Esophagus muscularis mucosa (tissue), 4 donors: ENCODE measurements around the gene LCE2D. TPM values are rescaled to one million over a fixed set of nuclear protein-coding genes. Genes with fewer than 3 reads are reported as not detected.
"Not testable (repeated sequence)": the region's sequence is repeated elsewhere in the genome, so short reads cannot be mapped to it uniquely, and the experiment has no call there.

Experiments used
- DNase-seq: peaks from one replicate; pipeline ENCODE4 v3.0.0-alpha.2; 2017; ENCODE audit errors: extremely low spot score
- H3K27ac ChIP-seq, 4 donors: fragments of 200-600 bp; sonication (generic); replicated peaks in 1 of 4; 1 replicate in 3 of 4; 2 replicates in 1 of 4; pipeline ENCODE4 v1.5.1; 2016 to 2019; ENCODE audit warnings: mild to moderate bottlenecking in 1 of 4
- H3K27me3 ChIP-seq, 4 donors: fragments of 200-600 bp; sonication (generic); one replicate each; pipeline versions ENCODE4 v1.5.1 to v1.6.0; 2016 to 2019
- H3K36me3 ChIP-seq, 4 donors: fragments of 200-600 bp; sonication (generic); one replicate each; pipeline ENCODE4 v1.5.1; 2016 to 2019
- H3K4me1 ChIP-seq, 4 donors: fragments of 200-600 bp; sonication (generic); one replicate each; pipeline ENCODE4 v1.5.1; 2016 to 2019
- H3K4me3 ChIP-seq, 4 donors: fragments of 200-600 bp; sonication (generic); 1 replicate in 2 of 4; 2 replicates in 2 of 4; pipeline ENCODE4 v1.5.1; 2016 to 2019; ENCODE audit warnings: mild to moderate bottlenecking in 4 of 4, moderate library complexity in 1 of 4
- H3K9me3 ChIP-seq, 4 donors: fragments of 200-600 bp; sonication (generic); 1 replicate in 3 of 4; 2 replicates in 1 of 4; pipeline ENCODE4 v1.5.1; 2016 to 2019
- CTCF ChIP-seq, 3 experiments: fragments of 200-600 bp in 2 of 3; fragments of 450-650 bp in 1 of 3; sonication (generic) in 2 of 3; IDR thresholded peaks; one replicate each; pipeline ENCODE4 v1.5.1; 2017 to 2019; ENCODE audit warnings: antibody characterized with exemption in 3 of 3, mild to moderate bottlenecking in 2 of 3, moderate library complexity in 1 of 3
- EP300 ChIP-seq: sonication (generic); formaldehyde crosslinking; IDR thresholded peaks from one replicate; pipeline ENCODE4 v1.6.1; 2017; ENCODE audit warnings: antibody characterized with exemption
- POLR2A ChIP-seq: fragments of 450-650 bp; IDR thresholded peaks from one replicate; pipeline ENCODE4 v1.6.1; 2017; ENCODE audit warnings: antibody characterized with exemption, moderate library complexity, mild to moderate bottlenecking, low read depth
- POLR2AphosphoS5 ChIP-seq, 2 donors: sonication (generic); formaldehyde crosslinking; IDR thresholded peaks; one replicate each; pipeline ENCODE4 v1.6.1; 2017; ENCODE audit warnings: antibody characterized with exemption in 2 of 2
- WGBS: methylation state at CpG from one replicate; pipeline ENCODE4 v1.1.5; 2018; 5-methylcytosine and 5-hydroxymethylcytosine counted together
- intact Hi-C: fragments of 100-400 bp; cut with DNase I; formaldehyde crosslinking; loops from one replicate; pipeline ENCODE4 v1.15.1; 2023
- total RNA-seq, 4 donors: library from RNA; depleted of rRNA; stranded (reverse); fragments of >200 nt; gene quantifications; one replicate each; pipeline versions ENCODE4 v1.1.0 to v1.2.1, GENCODE V29; 2016

The LCE2D gene
- total RNA-seq, 4 donors from 2014 or later, result not detected

GRCh38 chr1:152667648-152668047 is 4.5 kb downstream of the LCE2D start:
- Histone ChIP-seq H3K27ac (no peak overlapping the region), H3K27me3 (no peaks in the 10 kb centered on the region), H3K9me3 (no peaks in the 10 kb centered on the region), H3K36me3 (no peaks in the 10 kb centered on the region), H3K4me1 (no peaks in the 10 kb centered on the region), H3K4me3 (no peak overlapping the region)
- intact Hi-C loops, result no loop called here
- WGBS, result 94% methylated on average over 4 of the region's 5 CpGs
- TF ChIP-seq CTCF (IDR thresholded peaks at IDR 0.05), result no peak
- DNase-seq, result peak; percentile 26

GRCh38 chr1:152673016-152673415 is 9.8 kb downstream of the LCE2D start:
- Histone ChIP-seq H3K36me3 (no peaks in the 10 kb centered on the region), H3K9me3 (no peaks in the 10 kb centered on the region), H3K27ac (no peak overlapping the region), H3K4me3 (no peak overlapping the region), H3K27me3 (no peaks in the 10 kb centered on the region), H3K4me1 (no peaks in the 10 kb centered on the region)
- TF ChIP-seq CTCF (IDR thresholded peaks at IDR 0.05) (no peak), POLR2AphosphoS5 (IDR thresholded peaks at IDR 0.05) (no peak), EP300 (no peak), POLR2A (no peak)
- 44% methylated on average over 2 of the region's 2 CpGs for WGBS
- intact Hi-C loops, result no loop called here
- DNase-seq, result no peak

- DNase-seq, result peak; percentile 74
- H3K36me3 ChIP-seq, intact Hi-C loops, H3K4me1 ChIP-seq, H3K9me3 ChIP-seq, H3K27ac ChIP-seq, H3K4me3 ChIP-seq, H3K27me3 ChIP-seq: not testable (repeated sequence)
- WGBS, result 88% methylated on average over 1 of the region's 3 CpGs
These were observed 11.8 kb downstream of the LCE2D start, which contains the start of gene LCE2C for GRCh38 chr1:152674983-152675382. Gene LCE2C, plus strand, starts transcription at chr1:152675279. Its CDS starts 737 bp downstream, at chr1:152676016.

DNA sequence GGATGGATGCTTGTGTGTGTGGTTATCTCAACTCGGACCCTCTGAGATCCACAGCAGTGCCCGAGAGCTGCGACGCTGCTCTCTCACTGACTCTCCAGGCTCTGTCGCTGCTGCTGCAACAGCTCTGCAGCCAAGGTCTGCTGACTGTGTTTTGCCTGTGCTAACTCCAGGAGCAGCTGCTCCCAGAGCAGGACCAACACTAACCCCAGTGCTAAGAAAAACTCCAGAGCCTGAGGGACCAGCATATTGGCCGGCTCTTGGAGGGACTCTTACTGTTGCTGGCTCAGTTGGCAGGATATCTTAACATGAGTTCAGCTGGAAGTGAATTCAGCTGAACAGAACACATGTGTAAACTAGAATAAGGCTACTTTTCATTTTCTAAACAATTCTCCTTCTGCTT is 16.3 kb downstream of the LCE2D start:
- DNase-seq, result no peak
- H3K27ac ChIP-seq, result no peak overlapping the region
- no peaks in the 10 kb centered on the region for H3K4me1 ChIP-seq
- H3K9me3 ChIP-seq, result no peaks in the 10 kb centered on the region
- 49% methylated on average over 6 of the region's 6 CpGs for WGBS
- no peak overlapping the region for H3K4me3 ChIP-seq
- no peaks in the 10 kb centered on the region for H3K36me3 ChIP-seq
- TF ChIP-seq EP300, result no peak
- TF ChIP-seq CTCF (IDR thresholded peaks at IDR 0.05), result no peak
- TF ChIP-seq POLR2A, result no peak
- TF ChIP-seq POLR2AphosphoS5 (IDR thresholded peaks at IDR 0.05), result no peak
- intact Hi-C loops, result no loop called here
- peaks cover 0 to 3% (median 0%) of the 10 kb centered on the region in 4 donors for H3K27me3 ChIP-seq

GRCh38 chr1:152681616-152682015 is 18.4 kb downstream of the LCE2D start:
- no peaks in the 10 kb centered on the region for H3K9me3 ChIP-seq
- 59% methylated on average over 2 of the region's 2 CpGs for WGBS
- H3K27me3 ChIP-seq, result peaks cover 0 to 3% (median 0%) of the 10 kb centered on the region in 4 donors
- H3K27ac ChIP-seq, result no peak overlapping the region
- DNase-seq, result no peak
- no peaks in the 10 kb centered on the region for H3K36me3 ChIP-seq
- no peak overlapping the region for H3K4me3 ChIP-seq
- intact Hi-C loops, result no loop called here
- no peaks in the 10 kb centered on the region for H3K4me1 ChIP-seq
- TF ChIP-seq POLR2AphosphoS5 (IDR thresholded peaks at IDR 0.05) (no peak), POLR2A (no peak), EP300 (no peak), CTCF (IDR thresholded peaks at IDR 0.05) (no peak)
